BLaER1 (cell line): ENCODE measurements around the gene PSD.
A peak's percentile ranks its signal among the peaks of the same experiment; 100 is the strongest.

Experiments
- H3K27ac ChIP-seq: shearing (Covaris generic); formaldehyde crosslinking; 2 replicates; pipeline ENCODE4 v1.8.1; 2022
- H3K27me3 ChIP-seq: shearing (Covaris generic); formaldehyde crosslinking; 2 replicates; pipeline ENCODE4 v1.8.1; 2022
- H3K36me3 ChIP-seq: shearing (Covaris generic); formaldehyde crosslinking; 2 replicates; pipeline ENCODE4 v1.8.1; 2022
- H3K4me1 ChIP-seq: shearing (Covaris generic); formaldehyde crosslinking; 2 replicates; pipeline ENCODE4 v1.8.1; 2022
- H3K4me2 ChIP-seq: shearing (Covaris generic); formaldehyde crosslinking; 2 replicates; pipeline ENCODE4 v1.8.1; 2022
- H3K4me3 ChIP-seq: shearing (Covaris generic); formaldehyde crosslinking; 2 replicates; pipeline ENCODE4 v1.8.1; 2022
- H3K9ac ChIP-seq: shearing (Covaris generic); formaldehyde crosslinking; 2 replicates; pipeline ENCODE4 v1.8.1; 2022
- H3K9me3 ChIP-seq: shearing (Covaris generic); formaldehyde crosslinking; 2 replicates; pipeline ENCODE4 v1.8.1; 2022
- H4K20me1 ChIP-seq: shearing (Covaris generic); formaldehyde crosslinking; 2 replicates; pipeline ENCODE4 v1.8.1; 2022
- Cebpa-rat ChIP-seq: shearing (Covaris generic); IDR thresholded peaks from 2 replicates; pipeline ENCODE4 v1.8.1; 2022

Gene PSD

GRCh38 chr10:102400598-102401341 lies 17.8 kb downstream of the PSD start:
- no peak overlapping the region for H3K27ac ChIP-seq

GRCh38 chr10:102400076-102400475 lies 18.5 kb downstream of the PSD start:
- Histone ChIP-seq H3K27me3 (no peaks in the 10 kb centered on the region), H3K9ac (peak overlapping the region; percentile 72; the same call in 1 of the 2 replicates), H3K27ac (no peak overlapping the region), H3K4me1 (peaks cover 29% of the 10 kb centered on the region), H3K36me3 (peaks cover 38% of the 10 kb centered on the region), H3K9me3 (no peaks in the 10 kb centered on the region), H3K4me3 (no peak overlapping the region), H4K20me1 (0 out of 2 replicates have a peak, but pooled peaks cover 10% of the 10 kb centered on the region), H3K4me2 (peak overlapping the region; percentile 81)
- TF ChIP-seq Cebpa-rat, result no peak

More at GRCh38 chr10:102400598-102401341, 17.8 kb downstream of the PSD start:
- Histone ChIP-seq H3K4me3 (no peak overlapping the region), H3K9me3 (no peaks in the 10 kb centered on the region), H3K4me2 (no peak overlapping the region), H4K20me1 (0 out of 2 replicates have a peak, but pooled peaks cover 10% of the 10 kb centered on the region), H3K4me1 (peaks cover 29% of the 10 kb centered on the region), H3K27me3 (no peaks in the 10 kb centered on the region), H3K9ac (no peak overlapping the region), H3K36me3 (peaks cover 38% of the 10 kb centered on the region)
- no peak for TF ChIP-seq Cebpa-rat

- no peaks in the 10 kb centered on the region for H3K27me3 ChIP-seq
- 0 out of 2 replicates have a peak, but pooled peaks cover 10% of the 10 kb centered on the region for H4K20me1 ChIP-seq
- peak overlapping the region; percentile 42 for H3K27ac ChIP-seq
- H3K4me2 ChIP-seq, result peak overlapping the region; percentile 81
- H3K4me3 ChIP-seq, result peak overlapping the region; percentile 68
- TF ChIP-seq Cebpa-rat, result no peak
- peaks cover 38% of the 10 kb centered on the region for H3K36me3 ChIP-seq
- H3K9me3 ChIP-seq, result no peaks in the 10 kb centered on the region
- H3K4me1 ChIP-seq, result peaks cover 29% of the 10 kb centered on the region
- H3K9ac ChIP-seq, result peak overlapping the region; percentile 72
These were observed 19.2 kb downstream of the PSD start for GRCh38 chr10:102399217-102400021.

- peak overlapping the region; percentile 81 for H3K4me2 ChIP-seq
- no peak overlapping the region for H3K27ac ChIP-seq
- H3K9ac ChIP-seq, result peak overlapping the region; percentile 72
- H4K20me1 ChIP-seq, result 0 out of 2 replicates have a peak, but pooled peaks cover 10% of the 10 kb centered on the region
- TF ChIP-seq Cebpa-rat, result no peak
- no peaks in the 10 kb centered on the region for H3K27me3 ChIP-seq
- H3K36me3 ChIP-seq, result peaks cover 38% of the 10 kb centered on the region
- H3K4me1 ChIP-seq, result peaks cover 33% of the 10 kb centered on the region
- H3K9me3 ChIP-seq, result no peaks in the 10 kb centered on the region
- H3K4me3 ChIP-seq, result peak overlapping the region; percentile 68; the same call in 1 of the 2 replicates
These were observed 20.2 kb downstream of the PSD start for GRCh38 chr10:102398172-102399020.

- Histone ChIP-seq H3K4me1 (peaks cover 38% of the 10 kb centered on the region), H4K20me1 (0 out of 2 replicates have a peak, but pooled peaks cover 10% of the 10 kb centered on the region), H3K4me3 (no peak overlapping the region), H3K27me3 (no peaks in the 10 kb centered on the region), H3K36me3 (peaks cover 38% of the 10 kb centered on the region), H3K9me3 (no peaks in the 10 kb centered on the region), H3K27ac (no peak overlapping the region), H3K9ac (peak overlapping the region; percentile 7; the same call in 1 of the 2 replicates), H3K4me2 (peak overlapping the region; percentile 99; the same call in 1 of the 2 replicates)
- peak; percentile 58 for TF ChIP-seq Cebpa-rat
These were observed 21.1 kb downstream of the PSD start for GRCh38 chr10:102397222-102398171.

- H3K9me3 ChIP-seq, result no peaks in the 10 kb centered on the region
- 0 out of 2 replicates have a peak, but pooled peaks cover 10% of the 10 kb centered on the region for H4K20me1 ChIP-seq
- no peaks in the 10 kb centered on the region for H3K27me3 ChIP-seq
- H3K4me1 ChIP-seq, result peaks cover 38% of the 10 kb centered on the region
- H3K9ac ChIP-seq, result no peak overlapping the region; the same call in 1 of the 2 replicates
- peak overlapping the region; percentile 82 for H3K4me3 ChIP-seq
- no peak overlapping the region for H3K27ac ChIP-seq
- peak overlapping the region; percentile 99 for H3K4me2 ChIP-seq
- no peak for TF ChIP-seq Cebpa-rat
- peaks cover 34% of the 10 kb centered on the region for H3K36me3 ChIP-seq
These were observed 21.8 kb downstream of the PSD start for GRCh38 chr10:102396730-102397151.

GRCh38 chr10:102396317-102396650 lies 22.3 kb downstream of the PSD start:
- Histone ChIP-seq H3K27me3 (no peaks in the 10 kb centered on the region), H4K20me1 (0 out of 2 replicates have a peak, but pooled peaks cover 10% of the 10 kb centered on the region), H3K36me3 (peaks cover 30% of the 10 kb centered on the region), H3K4me1 (peaks cover 38% of the 10 kb centered on the region), H3K9ac (peak overlapping the region; percentile 79), H3K9me3 (no peaks in the 10 kb centered on the region), H3K27ac (0 out of 2 replicates have a peak overlapping the region, but pooled peaks have one; percentile 41), H3K4me3 (peak overlapping the region; percentile 82), H3K4me2 (peak overlapping the region; percentile 99)
- no peak for TF ChIP-seq Cebpa-rat
